ENCODE results near the gene KCNN3. TPM values are rescaled to one million over a fixed set of nuclear protein-coding genes. Genes with fewer than 3 reads are reported as not detected.

Gene KCNN3
- total and polyA plus RNA-seq, 2 of the 8 experiments (the other 6 are each of a cell fraction or from before 2014, with no cell fraction given): 2.8 to 3.7 TPM

DNA sequence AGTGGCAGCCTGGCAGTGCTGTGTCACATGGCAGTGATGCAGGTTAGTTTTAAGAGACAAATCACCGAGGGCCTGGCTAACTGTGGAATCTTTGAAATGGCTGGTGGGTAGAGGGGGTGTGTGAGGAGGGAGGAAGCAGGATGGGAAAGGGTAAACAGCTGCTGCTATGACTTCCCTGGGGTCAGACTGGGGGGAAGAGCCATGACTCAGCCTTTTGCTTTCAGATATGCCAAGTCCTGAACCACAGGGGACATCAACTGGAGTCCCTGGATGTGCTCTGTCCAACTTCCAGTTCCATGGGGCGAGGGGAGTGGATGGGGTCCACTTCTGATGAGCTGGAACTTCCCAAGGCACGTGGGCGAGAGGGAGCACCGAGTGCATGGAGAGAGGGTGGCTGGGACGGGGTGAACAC is 141.0 kb downstream of the KCNN3 start:
- WGBS, 2 experiments (ENCODE audit: extremely low coverage in 1 of 2, insufficient coverage in 1 of 2, insufficient read length in 1 of 2, insufficient replicate concordance in 2 of 2, low coverage in 1 of 2, low lambda C conversion rate in 2 of 2, missing lambda C conversion rate in 1 of 2): 91% methylated on average over 6 of the region's 6 CpGs; no CpG with 5 or more reads in 1 of the 2 experiments
- Histone ChIP-seq H4K8ac (ENCODE audit: extremely low read depth, insufficient read depth, low read length) (no peak overlapping the region; the same call in 1 of the 2 replicates), H4K5ac (ENCODE audit: insufficient read length, low read depth, low read length) (no peak overlapping the region), H3K79me2 (ENCODE audit: control insufficient read depth in 1 of 2, insufficient read depth in 2 of 2, low read length in 2 of 2) (no peaks in the 10 kb centered on the region), H3K79me1 (ENCODE audit: low read depth, low read length) (no peaks in the 10 kb centered on the region), H3K23ac (ENCODE audit: insufficient read length) (no peak overlapping the region), H3K23me2 (ENCODE audit: low read depth, low read length) (no peaks in the 10 kb centered on the region), H3K27ac (ENCODE audit: low read depth, low read length) (no peak overlapping the region), H3K36me3 (ENCODE audit: control insufficient read depth in 2 of 4, insufficient read depth in 4 of 4, low read length in 3 of 4) (no peaks in the 10 kb centered on the region), H3K4me1 (replicated peaks in 1 of 4; ENCODE audit: control insufficient read depth in 3 of 4, insufficient read depth in 4 of 4, low read length in 3 of 4) (peaks cover 3 to 17% (median 8%) of the 10 kb centered on the region in 4 experiments; a peak in 6 of 7 replicates), H4K91ac (replicated peaks; ENCODE audit: insufficient read length, low read length) (no peak overlapping the region), H3K56ac (replicated peaks; ENCODE audit: insufficient read length, low read depth, low read length) (no peak overlapping the region), H3K4me2 (ENCODE audit: insufficient read depth in 1 of 2, low read depth in 2 of 2, low read length in 2 of 2) (no peak overlapping the region; a peak in 1 of 4 replicates), H3K4ac (replicated peaks; ENCODE audit: insufficient read length, low read depth, low read length) (no peak overlapping the region), H4K20me1 (replicated peaks in 1 of 2; ENCODE audit: control insufficient read depth in 1 of 2, insufficient read depth in 2 of 2, low read length in 2 of 2) (no peaks in the 10 kb centered on the region), H2AFZ (ENCODE audit: low read length) (no peak overlapping the region), H3K27me3 (replicated peaks in 1 of 4; ENCODE audit: control insufficient read depth in 3 of 4, extremely low read depth in 1 of 4, insufficient read depth in 3 of 4, low read length in 3 of 4) (no peaks in the 10 kb centered on the region), H3K14ac (ENCODE audit: insufficient read length) (no peak overlapping the region), H2AK5ac (ENCODE audit: low read depth, low read length) (no peak overlapping the region), H2BK120ac (replicated peaks; ENCODE audit: low read depth, low read length) (no peak overlapping the region), H2BK5ac (ENCODE audit: low read depth, low read length) (no peak overlapping the region), H2BK15ac (ENCODE audit: low read length) (no peak overlapping the region), H2BK12ac (ENCODE audit: low read depth, low read length) (peak overlapping the region; percentile 95), H2BK20ac (ENCODE audit: low read length) (no peak overlapping the region), H3K9ac (replicated peaks in 1 of 4; ENCODE audit: extremely low read depth in 1 of 4, low read depth in 3 of 4, low read length in 3 of 4) (no peak overlapping the region), H3K4me3 (ENCODE audit: extremely low read depth in 1 of 4, insufficient read depth in 2 of 4, low read depth in 3 of 4, low read length in 4 of 4) (no peak overlapping the region), H3K18ac (ENCODE audit: extremely low read depth, low read length) (no peak overlapping the region), H3K9me3 (ENCODE audit: insufficient read depth in 2 of 2, low read depth in 1 of 2, low read length in 1 of 2) (no peaks in the 10 kb centered on the region)
- FAIRE-seq (no peak), DNase-seq (ENCODE audit: low read depth in 1 of 2, low spot score in 2 of 2) (no peak)
- peak; percentile 87 for TF ChIP-seq BACH1 (IDR thresholded peaks at IDR 0.05; ENCODE audit: low read length)
- TF ChIP-seq MAFK (IDR thresholded peaks at IDR 0.05; ENCODE audit: low read depth, low read length): peak; percentile 52; the same call in 1 of the 2 replicates
- TF ChIP-seq YY1 (IDR thresholded peaks at IDR 0.05; ENCODE audit: low read depth, low read length): no peak
- TF ChIP-seq BRCA1 (IDR thresholded peaks at IDR 0.05; ENCODE audit: low read depth, low read length): no peak
- ChIA-PET CTCF (ENCODE audit: partially characterized antibody) (interaction anchor here (0.8 to 2.7 kb wide), 15 partner anchors 7 to 249 kb away, joined by 3 to 19 read pairs (median 5); no protein-coding TSS in a partner anchor), POLR2A (ENCODE audit: partially characterized antibody) (interaction anchor here (0.9 to 1.8 kb wide), 2 partner anchors 43 to 138 kb away, joined by 3 to 4 read pairs; no protein-coding TSS in a partner anchor)
